Central memory CD4-positive, alpha-beta T cell (primary cell): ENCODE measurements around the gene SMTNL1.

Experiments used
- DNase-seq: peaks from one replicate; pipeline ENCODE4 v3.0.0; 2022
- total RNA-seq, 3 experiments: gene quantifications; one replicate each; lab custom pipeline; 2026; lab: John Stamatoyannopoulos, UW

SMTNL1 gene
- total RNA-seq, result 0 reads per million in 3 experiments

- DNase-seq, result no peak
Observed at GRCh38 chr11:57536947-57537619, at the start of gene SMTNL1. Gene SMTNL1, plus strand, starts transcription at chr11:57537595. Its CDS starts 5,048 bp downstream, at chr11:57542643.

DNA sequence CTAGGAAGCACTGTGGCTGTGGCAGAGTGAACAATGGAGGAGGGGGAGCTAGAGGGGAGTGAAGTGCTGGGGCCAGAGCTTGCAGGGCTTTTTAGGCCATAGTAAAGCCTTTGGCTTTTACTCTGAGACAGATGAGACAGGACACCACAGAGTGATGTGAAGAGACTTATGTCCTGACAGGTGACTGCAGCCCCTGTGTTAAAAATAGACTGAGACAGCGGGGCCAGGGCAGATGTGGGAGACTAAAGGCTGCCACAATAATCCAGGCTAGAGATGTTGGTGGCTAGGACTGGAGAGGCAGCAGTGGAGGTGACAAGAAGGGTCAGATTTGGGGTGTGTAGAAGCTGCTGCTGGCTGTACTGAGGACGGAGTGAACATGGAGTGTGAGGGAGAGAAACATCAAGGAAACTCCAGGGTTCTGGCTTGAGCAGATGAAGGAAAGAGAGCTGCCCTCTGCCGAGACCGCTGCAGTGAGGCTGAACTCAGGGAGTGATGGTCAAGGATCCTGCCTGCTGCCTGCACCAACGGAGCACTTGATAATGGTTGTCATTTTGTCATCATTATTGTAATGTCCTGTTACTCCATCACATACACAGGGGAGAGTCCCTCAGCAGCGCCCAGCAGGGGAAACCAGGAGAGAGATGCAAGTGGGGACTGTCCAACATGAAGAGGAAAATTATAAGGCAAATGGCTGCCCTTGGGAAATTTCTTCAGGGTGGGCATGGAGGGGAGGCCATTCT lies 49.3 kb upstream of the SMTNL1 start:
- no peak for DNase-seq

- no peak for DNase-seq
Observed at GRCh38 chr11:57490456-57491248, 46.7 kb upstream of the SMTNL1 start.

GRCh38 chr11:57491371-57492061 lies 45.9 kb upstream of the SMTNL1 start:
- DNase-seq, result peak; percentile 28

- DNase-seq, result peak; percentile 66
Observed at GRCh38 chr11:57493507-57494503, 43.6 kb upstream of the SMTNL1 start.

DNA sequence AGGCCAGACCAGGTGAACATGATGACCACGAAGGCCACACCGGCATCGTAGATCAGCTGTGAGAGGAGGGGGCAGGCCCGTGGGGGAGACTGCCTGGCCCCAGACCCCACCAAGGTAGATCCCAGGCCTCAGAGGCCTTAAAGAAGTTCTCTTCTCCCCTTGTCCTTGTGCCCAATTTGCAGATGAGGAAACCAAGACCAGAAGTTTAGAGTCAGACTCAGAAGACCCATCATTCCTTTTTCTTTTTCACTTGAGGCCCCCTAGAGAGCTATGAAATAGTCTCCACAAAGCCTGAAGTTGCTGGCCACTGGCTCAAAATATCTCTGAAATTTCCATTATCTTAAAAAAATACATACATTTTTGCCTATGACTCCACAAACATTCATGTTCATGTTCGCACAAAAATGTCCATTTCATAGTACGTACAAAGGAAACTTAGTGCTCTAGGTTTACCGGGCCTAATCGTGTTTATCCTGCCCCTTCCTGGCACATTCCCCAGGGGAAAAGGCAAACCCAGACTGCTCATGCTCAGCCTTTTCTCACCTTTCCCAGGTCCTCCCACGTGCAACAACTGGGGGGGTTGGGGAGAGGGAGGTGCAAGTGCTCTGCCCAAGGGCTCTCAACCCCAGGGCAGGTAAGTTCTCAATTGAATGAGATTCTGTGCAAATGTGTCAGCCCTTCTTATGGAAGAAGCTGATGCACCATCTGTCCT lies 41.1 kb upstream of the SMTNL1 start:
- no peak for DNase-seq

- no peak for DNase-seq
Observed at GRCh38 chr11:57497303-57498247, 39.8 kb upstream of the SMTNL1 start.

- no peak for DNase-seq
Observed at GRCh38 chr11:57498540-57498939, 38.9 kb upstream of the SMTNL1 start.

DNA sequence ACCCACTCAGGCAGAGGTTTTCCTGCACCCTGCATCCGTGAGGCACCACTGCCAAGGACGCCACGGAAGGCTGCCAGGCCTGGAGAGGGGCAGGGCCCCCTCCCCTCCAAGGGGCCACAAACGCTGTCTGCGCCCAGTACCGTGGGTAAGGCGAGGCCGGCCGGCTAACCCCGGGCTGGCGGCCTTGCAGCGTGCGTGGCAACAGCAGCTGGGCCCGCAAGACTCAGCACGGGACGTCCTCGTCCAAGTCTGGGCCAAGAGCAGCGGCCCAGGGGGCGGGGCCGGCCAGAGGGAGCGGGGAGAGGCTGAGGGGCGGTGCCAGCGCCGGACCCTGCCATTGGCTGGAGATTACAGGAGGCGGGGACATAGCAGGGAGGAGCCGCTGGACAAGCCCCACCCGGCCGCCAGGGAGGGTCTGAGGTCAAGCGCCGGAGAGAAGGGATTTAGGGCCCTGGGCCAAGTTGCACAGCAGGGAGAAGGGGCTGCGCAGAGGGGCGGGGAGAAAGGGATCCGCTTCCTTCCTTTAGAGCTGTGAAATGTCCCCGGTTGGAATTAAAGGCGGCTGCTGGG lies 37.9 kb upstream of the SMTNL1 start:
- DNase-seq, result no peak

DNA sequence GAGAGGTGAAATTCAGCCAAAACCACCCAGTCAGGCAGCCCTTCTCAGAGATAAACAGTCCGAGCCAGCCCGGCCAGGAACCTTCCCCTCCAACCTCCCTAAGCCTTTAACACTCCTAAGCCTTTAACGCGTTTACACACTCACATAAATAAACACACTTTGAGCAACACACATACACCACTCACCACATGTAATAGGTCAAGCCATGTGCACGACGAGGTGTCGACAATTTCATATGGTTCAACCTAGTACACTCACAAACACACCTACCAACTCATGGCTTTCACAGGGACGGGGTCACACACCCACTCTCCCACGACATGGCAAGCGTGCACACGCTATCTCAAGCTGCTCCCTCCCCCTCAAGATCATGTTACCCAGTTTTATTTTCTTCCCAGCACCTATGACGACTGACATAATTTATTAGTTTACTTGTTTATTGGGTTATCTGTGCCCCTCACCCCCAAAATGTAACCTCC lies 37.4 kb upstream of the SMTNL1 start:
- DNase-seq, result no peak

GRCh38 chr11:57500515-57500914 lies 36.9 kb upstream of the SMTNL1 start:
- DNase-seq, result no peak

DNA sequence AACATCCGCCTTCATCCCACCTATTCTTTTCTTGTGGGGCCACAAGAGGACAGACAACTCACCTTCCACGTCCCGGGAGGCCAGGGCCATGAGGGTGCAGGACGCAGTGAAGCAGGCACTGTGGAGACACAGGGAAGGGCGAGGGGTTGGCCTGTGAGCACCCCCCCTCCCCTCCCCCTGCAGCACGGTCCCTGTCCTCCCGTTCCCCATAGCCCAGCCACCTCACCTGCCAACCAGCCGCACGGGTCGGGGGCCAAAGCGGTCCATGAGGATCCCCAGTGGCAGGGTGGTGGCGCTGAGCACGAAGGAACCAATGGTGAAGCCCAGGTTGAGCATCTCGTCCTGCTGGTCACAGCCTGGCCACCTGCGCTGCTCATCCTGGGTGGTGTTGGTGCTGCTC lies 36.5 kb upstream of the SMTNL1 start:
- DNase-seq, result no peak

GRCh38 chr11:57501953-57502352 lies 35.4 kb upstream of the SMTNL1 start:
- no peak for DNase-seq

GRCh38 chr11:57502376-57502775 lies 35.0 kb upstream of the SMTNL1 start:
- DNase-seq, result no peak

DNA sequence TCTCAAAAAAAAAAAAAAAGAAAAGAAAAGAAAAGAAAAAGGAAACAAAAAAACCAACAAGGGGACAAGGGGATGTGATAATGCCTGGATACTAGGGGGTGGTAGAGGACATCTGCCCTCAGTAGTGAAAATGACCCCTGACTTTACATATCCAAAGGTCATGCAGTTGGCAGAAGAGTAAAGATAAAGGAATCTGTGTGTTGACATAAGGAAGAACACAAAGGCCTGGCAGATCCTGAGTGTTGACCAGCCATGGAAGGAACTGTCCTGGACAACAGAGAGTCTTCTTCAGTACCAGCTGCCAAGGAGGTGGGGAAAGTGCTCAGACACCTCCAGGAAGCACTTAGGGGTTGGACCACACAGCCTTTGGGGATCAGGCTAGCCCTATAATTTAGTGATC lies 34.5 kb upstream of the SMTNL1 start:
- DNase-seq, result no peak

GRCh38 chr11:57504511-57504910 lies 32.9 kb upstream of the SMTNL1 start:
- DNase-seq, result no peak

DNA sequence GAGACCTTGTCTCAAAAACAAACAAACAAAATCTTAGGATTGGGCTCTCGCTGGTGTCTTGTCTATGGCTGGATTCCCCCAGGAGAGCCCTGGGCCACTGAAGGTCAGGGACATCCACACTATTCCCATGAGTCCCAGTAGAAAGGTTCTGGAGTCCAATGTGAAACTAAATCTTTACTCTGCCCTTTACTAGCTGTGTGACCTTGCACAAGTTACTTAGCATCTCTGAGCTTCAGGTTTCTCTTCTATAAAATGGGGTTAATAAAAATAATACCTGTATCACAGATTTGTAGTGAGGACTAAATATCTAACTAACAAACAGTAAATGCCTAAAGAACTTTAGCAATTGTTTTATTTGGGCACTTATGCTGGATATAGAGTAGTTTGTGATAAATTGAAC lies 30.9 kb upstream of the SMTNL1 start:
- no peak for DNase-seq

DNA sequence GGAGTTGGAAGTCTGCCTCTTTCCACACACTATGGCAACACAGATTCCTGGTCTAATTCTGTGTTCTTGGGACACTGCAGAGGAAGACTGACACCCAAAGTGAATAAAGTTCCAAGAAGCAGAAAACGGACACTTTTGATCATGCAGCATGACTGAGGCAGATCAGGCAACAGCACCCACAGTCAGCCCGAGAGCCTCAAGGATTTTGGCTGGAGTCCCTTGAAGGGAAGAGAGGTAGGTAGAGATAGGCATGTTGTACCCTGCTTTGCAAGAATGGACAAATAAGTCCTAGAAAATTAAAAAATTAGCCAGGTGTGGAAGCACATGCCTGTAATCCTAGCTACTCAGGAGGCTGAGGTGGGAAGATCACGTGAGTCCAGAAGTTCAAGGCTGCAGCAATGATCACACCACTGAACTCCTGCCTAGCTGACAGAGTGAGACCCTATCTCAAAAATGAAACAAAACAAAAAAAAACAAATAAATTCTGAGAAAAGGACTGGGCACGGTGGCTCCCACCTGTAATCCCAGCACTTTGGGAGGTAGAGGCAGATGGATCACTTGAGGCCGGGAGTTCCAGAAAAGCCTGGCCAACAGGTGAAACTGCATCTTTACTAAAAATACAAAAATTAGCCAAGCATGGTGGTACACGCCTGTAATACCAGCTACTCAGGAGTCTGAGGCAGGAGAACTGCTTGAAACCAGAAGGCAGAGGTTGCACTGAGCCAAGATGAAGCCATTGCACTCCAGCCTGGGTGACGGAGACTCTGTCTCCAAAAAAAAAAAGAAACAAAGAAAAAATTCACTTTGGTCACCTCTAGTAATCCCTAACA lies 28.8 kb upstream of the SMTNL1 start:
- no peak for DNase-seq
